B cell (primary cell): Measurements from ENCODE around the gene MMRN1. TPM values are rescaled to one million over a fixed set of nuclear protein-coding genes. Genes with fewer than 3 reads are reported as not detected.

ENCODE experiments used
- ATAC-seq: fragments of 200-7000 bp; cut with Tn5 transposase; one replicate; pipeline ENCODE4 v1.10.0; 2021; ENCODE audit warnings: low read depth, mild to moderate bottlenecking, moderate number of reproducible peaks, moderate library complexity
- CTCF ChIA-PET: fragments of 350-600 bp; sonication (Branson Sonifier 250); formaldehyde crosslinking; loops from one replicate; lab custom pipeline; 2021; ENCODE audit warnings: antibody characterized with exemption, inconsistent platforms; lab: Charles Lee
- POLR2A ChIA-PET: fragments of 350-600 bp; sonication (Branson Sonifier 250); formaldehyde crosslinking; loops from one replicate; lab custom pipeline; 2021; ENCODE audit warnings: antibody characterized with exemption; lab: Charles Lee
- DNase-seq: peaks from one replicate; pipeline ENCODE4 v3.0.0; 2013
- H2AFZ ChIP-seq: 2 replicates; pipeline ENCODE4 v1.6.1; 2012; ENCODE audit warnings: mild to moderate bottlenecking, low read depth, low read length; ENCODE audit not compliant: insufficient read depth, poor library complexity, severe bottlenecking
- H3K27ac ChIP-seq, 2 donors: 1 replicate in 1 of 2; 2 replicates in 1 of 2; pipeline ENCODE4 v1.5.1; 2012 to 2013; ENCODE audit warnings: low read length in 2 of 2, mild to moderate bottlenecking in 2 of 2, moderate library complexity in 1 of 2
- H3K27me3 ChIP-seq, 4 experiments: fragments of 200-600 bp in 1 of 4; sonication (generic) in 1 of 4; replicated peaks in 1 of 4; 1 replicate in 2 of 4; 2 replicates in 2 of 4; pipeline versions ENCODE4 v1.6.1 to v1.7.0; 2013 to 2016; ENCODE audit warnings: low read length in 3 of 4, mild to moderate bottlenecking in 2 of 4, mixed read lengths in 1 of 4, moderate library complexity in 1 of 4; ENCODE audit not compliant: insufficient read depth in 4 of 4, control insufficient read depth in 3 of 4; ENCODE audit errors: control extremely low read depth in 1 of 4
- H3K36me3 ChIP-seq, 2 experiments: replicated peaks in 1 of 2; 1 replicate in 1 of 2; 2 replicates in 1 of 2; pipeline versions ENCODE4 v1.6.1 to v1.7.1; 2013; ENCODE audit warnings: low read length in 1 of 2; ENCODE audit not compliant: insufficient read depth in 2 of 2, control insufficient read depth in 1 of 2; ENCODE audit errors: control extremely low read depth in 1 of 2, extremely low read depth in 1 of 2
- H3K4me1 ChIP-seq, 2 donors: fragments of 200-600 bp in 1 of 2; sonication (generic) in 1 of 2; 1 replicate in 1 of 2; 2 replicates in 1 of 2; pipeline versions ENCODE4 v1.5.1 to v1.6.1; 2013 to 2017; ENCODE audit warnings: low read length in 2 of 2; ENCODE audit not compliant: control insufficient read depth in 2 of 2, insufficient read depth in 2 of 2
- H3K4me2 ChIP-seq: replicated peaks from 2 replicates; pipeline ENCODE3; 2012; ENCODE audit warnings: mild to moderate bottlenecking, low read depth, low read length; ENCODE audit not compliant: poor library complexity, severe bottlenecking
- H3K4me3 ChIP-seq, 5 experiments: fragments of 200-600 bp in 1 of 5; sonication (generic) in 1 of 5; 1 replicate in 3 of 5; 2 replicates in 2 of 5; pipeline versions ENCODE4 v1.5.1 to v1.7.0; 2011 to 2016; ENCODE audit warnings: low read length in 4 of 5, mild to moderate bottlenecking in 4 of 5, low read depth in 2 of 5, control low read depth in 1 of 5, moderate library complexity in 1 of 5; ENCODE audit not compliant: insufficient read depth in 1 of 5; ENCODE audit errors: control extremely low read depth in 1 of 5, extremely low read depth in 1 of 5
- H3K79me2 ChIP-seq: fragments of 200-600 bp; sonication (generic); one replicate; pipeline ENCODE4 v1.6.0; 2016; ENCODE audit warnings: low read length; ENCODE audit not compliant: control insufficient read depth, insufficient read depth
- H3K9ac ChIP-seq: fragments of 200-600 bp; sonication (generic); 2 replicates; pipeline ENCODE4 v1.6.1; 2017; ENCODE audit warnings: mild to moderate bottlenecking, low read length, moderate library complexity
- H3K9me3 ChIP-seq, 3 donors: one replicate each; pipeline versions ENCODE4 v1.6.1 to v1.7.1; 2013; ENCODE audit warnings: low read length in 2 of 3; ENCODE audit not compliant: control insufficient read depth in 2 of 3, insufficient read depth in 1 of 3; ENCODE audit errors: control extremely low read depth in 1 of 3
- H4K20me1 ChIP-seq: 2 replicates; pipeline ENCODE4 v1.6.0; 2012; ENCODE audit warnings: mild to moderate bottlenecking, low read length; ENCODE audit not compliant: insufficient read depth, control insufficient read depth, poor library complexity, severe bottlenecking
- H3K27ac Mint-ChIP-seq: one replicate; pipeline ENCODE4 v1.8.0; 2021; ENCODE audit warnings: mixed read lengths
- H3K27me3 Mint-ChIP-seq: one replicate; pipeline ENCODE4 v1.8.0; 2021; ENCODE audit warnings: mixed read lengths
- H3K4me1 Mint-ChIP-seq: one replicate; pipeline ENCODE4 v1.8.0; 2021; ENCODE audit warnings: mixed read lengths
- H3K4me3 Mint-ChIP-seq: one replicate; pipeline ENCODE4 v1.8.0; 2021; ENCODE audit warnings: mixed read lengths
- H3K9me3 Mint-ChIP-seq: one replicate; pipeline ENCODE4 v1.8.0; 2022; ENCODE audit warnings: mixed read lengths; ENCODE audit not compliant: insufficient read depth
- CTCF ChIP-seq: fragments of 200-600 bp; IDR thresholded peaks from one replicate; pipeline ENCODE4 v1.8.0; 2022; ENCODE audit warnings: antibody characterized with exemption, mild to moderate bottlenecking
- EZH2 ChIP-seq: IDR thresholded peaks from 2 replicates; pipeline ENCODE4 v1.6.1; 2012; ENCODE audit warnings: borderline replicate concordance, low read depth, mild to moderate bottlenecking, moderate library complexity, low read length; ENCODE audit not compliant: insufficient read depth, poor library complexity, severe bottlenecking
- WGBS: methylation state at CpG from one replicate; pipeline ENCODE4 v1.1.5; 2013; ENCODE audit warnings: missing lambda C conversion rate; ENCODE audit not compliant: insufficient coverage; 5-methylcytosine and 5-hydroxymethylcytosine counted together
- intact Hi-C: fragments of 100-400 bp; cut with micrococcal nuclease; formaldehyde crosslinking; loops from one replicate; pipeline ENCODE4 v1.10.0; 2022
- polyA plus RNA-seq: library from polyadenylated mRNA; depleted of rRNA; stranded (reverse); fragments of >200 nt; gene quantifications from 2 replicates; pipeline ENCODE4 v1.2.3, GENCODE V29; 2012
- total RNA-seq, 2 donors: library from RNA; stranded (reverse); fragments of 120-200 nt in 1 of 2; gene quantifications; 1 replicate in 1 of 2; 2 replicates in 1 of 2; pipeline versions ENCODE4 v1.2.3 to v1.2.4, GENCODE V29; 2013 to 2022

Gene MMRN1
- total and polyA plus RNA-seq, 2 donors (not counting 1 experiment from before 2014, with no cell fraction given), result 0.33 to 0.49 TPM

GRCh38 chr4:89860971-89861370, 33.7 kb upstream of the MMRN1 start:
- ATAC-seq, result no peak

GRCh38 chr4:89863533-89863932, 31.1 kb upstream of the MMRN1 start:
- Mint-ChIP-seq H3K9me3 (no peaks in the 10 kb centered on the region), H3K27me3 (no peaks in the 10 kb centered on the region), H3K4me1 (no peaks in the 10 kb centered on the region), H3K4me3 (no peak overlapping the region), H3K27ac (no peak overlapping the region)
- 18% methylated on average over 3 of the region's 5 CpGs for WGBS
- no peak overlapping the region for H3K4me2 ChIP-seq
- no peaks in the 10 kb centered on the region for H3K79me2 ChIP-seq
- CTCF ChIA-PET, result no interaction called here
- POLR2A ChIA-PET, result no interaction called here
- no peaks in the 10 kb centered on the region for H3K9me3 ChIP-seq
- DNase-seq, result no peak
- no peak overlapping the region for H3K27ac ChIP-seq
- no peak overlapping the region for H2AFZ ChIP-seq
- H3K36me3 ChIP-seq, result no peaks in the 10 kb centered on the region
- no peak overlapping the region for H3K9ac ChIP-seq
- H3K27me3 ChIP-seq, result peaks cover 0 to 5% (median 0%) of the 10 kb centered on the region in 4 experiments
- no peaks in the 10 kb centered on the region for H3K4me1 ChIP-seq
- intact Hi-C loops, result no loop called here
- H4K20me1 ChIP-seq, result no peaks in the 10 kb centered on the region
- TF ChIP-seq EZH2 (no peak), CTCF (no peak)
- H3K4me3 ChIP-seq, result no peak overlapping the region
- no peak for ATAC-seq

More at GRCh38 chr4:89860971-89861370, 33.7 kb upstream of the MMRN1 start:
- DNase-seq, result no peak
- CTCF ChIA-PET, result no interaction called here
- Histone ChIP-seq H3K27me3 (peaks cover 0 to 5% (median 0%) of the 10 kb centered on the region in 4 experiments), H3K36me3 (no peaks in the 10 kb centered on the region), H3K4me1 (no peaks in the 10 kb centered on the region), H4K20me1 (no peaks in the 10 kb centered on the region), H3K79me2 (no peaks in the 10 kb centered on the region), H3K9ac (no peak overlapping the region), H3K27ac (no peak overlapping the region), H3K9me3 (peaks cover 0 to 9% (median 0%) of the 10 kb centered on the region in 3 donors), H3K4me3 (no peak overlapping the region), H3K4me2 (no peak overlapping the region), H2AFZ (no peak overlapping the region)
- Mint-ChIP-seq H3K27ac (no peak overlapping the region), H3K4me3 (no peak overlapping the region), H3K4me1 (no peaks in the 10 kb centered on the region), H3K9me3 (no peaks in the 10 kb centered on the region), H3K27me3 (no peaks in the 10 kb centered on the region)
- POLR2A ChIA-PET, result no interaction called here
- WGBS, result 90% methylated on average over 3 of the region's 5 CpGs
- intact Hi-C loops, result no loop called here
- TF ChIP-seq CTCF (no peak), EZH2 (no peak)
